Esophagus squamous epithelium (tissue), 5 donors: ENCODE data around the gene FGFBP2. TPM values are rescaled to one million over a fixed set of nuclear protein-coding genes. Genes with fewer than 3 reads are reported as not detected.

Experiments used
- DNase-seq: peaks from one replicate; lab custom pipeline; 2025; lab: John Stamatoyannopoulos, UW
- H3K27ac ChIP-seq, 4 donors: fragments of 200-600 bp; sonication (generic); one replicate each; pipeline ENCODE4 v1.5.1; 2016 to 2019; ENCODE audit warnings: mild to moderate bottlenecking in 1 of 4
- H3K27me3 ChIP-seq, 4 donors: fragments of 200-600 bp; sonication (generic); 1 replicate in 3 of 4; 2 replicates in 1 of 4; pipeline versions ENCODE4 v1.5.1 to v1.6.0; 2017 to 2021; ENCODE audit warnings: antibody characterized with exemption in 1 of 4
- H3K36me3 ChIP-seq, 3 donors: fragments of 200-600 bp; sonication (generic); one replicate each; pipeline ENCODE4 v1.5.1; 2016 to 2019
- H3K4me1 ChIP-seq, 3 donors: fragments of 200-600 bp; sonication (generic); one replicate each; pipeline ENCODE4 v1.5.1; 2017 to 2019
- H3K4me3 ChIP-seq, 4 donors: fragments of 200-600 bp; sonication (generic); 1 replicate in 3 of 4; 2 replicates in 1 of 4; pipeline ENCODE4 v1.5.1; 2016 to 2019; ENCODE audit warnings: mild to moderate bottlenecking in 2 of 4, moderate library complexity in 1 of 4
- H3K9me3 ChIP-seq, 3 donors: fragments of 200-600 bp; sonication (generic); one replicate each; pipeline ENCODE4 v1.5.1; 2016 to 2019
- POLR2A ChIP-seq, 4 donors: fragments of 450-650 bp; IDR thresholded peaks; one replicate each; pipeline ENCODE4 v1.6.1; 2017; ENCODE audit warnings: antibody characterized with exemption in 4 of 4, mild to moderate bottlenecking in 4 of 4, moderate library complexity in 3 of 4
- WGBS, 2 donors: methylation state at CpG; one replicate each; pipeline ENCODE4 v1.1.5; 2018; 5-methylcytosine and 5-hydroxymethylcytosine counted together
- intact Hi-C: fragments of 100-400 bp; cut with DNase I; formaldehyde crosslinking; loops from one replicate; pipeline ENCODE4 v1.15.0; 2022
- total RNA-seq, 4 donors: library from RNA; depleted of rRNA; stranded (reverse); fragments of >200 nt; gene quantifications; one replicate each; pipeline ENCODE4 v1.1.0, GENCODE V29; 2016
- TF ChIP-seq, protein P1 (sequence below), 6 experiments: fragments of 450-650 bp in 4 of 6; fragments of 200-600 bp in 2 of 6; sonication (generic) in 2 of 6; IDR thresholded peaks; one replicate each; pipeline ENCODE4 v1.5.1; 2016 to 2019; ENCODE audit warnings: antibody characterized with exemption in 6 of 6, mild to moderate bottlenecking in 4 of 6, moderate library complexity in 4 of 6
- donor health status: DM: yes; HTN: yes; CAD: no.

The FGFBP2 gene
- total RNA-seq, 4 donors from 2014 or later = not detected

DNA sequence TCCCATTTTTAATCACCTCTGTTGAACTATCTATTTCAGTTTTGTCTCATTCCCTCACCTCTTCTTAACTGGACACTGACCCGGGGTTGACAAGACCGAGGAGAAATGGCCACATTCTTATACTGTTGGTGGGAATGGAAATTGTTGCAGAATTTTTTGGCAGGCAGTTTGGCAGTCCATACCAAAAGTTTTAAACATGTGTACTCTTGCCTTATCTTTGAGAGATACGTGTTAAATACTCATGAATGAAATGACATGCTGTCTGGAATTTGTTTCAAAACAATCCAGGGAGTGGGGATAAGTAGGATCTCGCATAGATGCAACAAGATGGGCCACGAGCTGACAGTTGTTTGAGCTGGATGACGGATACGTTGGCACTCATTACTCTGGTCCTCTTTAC is 36.5 kb downstream of the FGFBP2 start:
- no peak for DNase-seq
- no peak overlapping the region for H3K4me3 ChIP-seq
- no peak for TF ChIP-seq POLR2A (IDR thresholded peaks at IDR 0.05)
- TF ChIP-seq, protein P1, sequence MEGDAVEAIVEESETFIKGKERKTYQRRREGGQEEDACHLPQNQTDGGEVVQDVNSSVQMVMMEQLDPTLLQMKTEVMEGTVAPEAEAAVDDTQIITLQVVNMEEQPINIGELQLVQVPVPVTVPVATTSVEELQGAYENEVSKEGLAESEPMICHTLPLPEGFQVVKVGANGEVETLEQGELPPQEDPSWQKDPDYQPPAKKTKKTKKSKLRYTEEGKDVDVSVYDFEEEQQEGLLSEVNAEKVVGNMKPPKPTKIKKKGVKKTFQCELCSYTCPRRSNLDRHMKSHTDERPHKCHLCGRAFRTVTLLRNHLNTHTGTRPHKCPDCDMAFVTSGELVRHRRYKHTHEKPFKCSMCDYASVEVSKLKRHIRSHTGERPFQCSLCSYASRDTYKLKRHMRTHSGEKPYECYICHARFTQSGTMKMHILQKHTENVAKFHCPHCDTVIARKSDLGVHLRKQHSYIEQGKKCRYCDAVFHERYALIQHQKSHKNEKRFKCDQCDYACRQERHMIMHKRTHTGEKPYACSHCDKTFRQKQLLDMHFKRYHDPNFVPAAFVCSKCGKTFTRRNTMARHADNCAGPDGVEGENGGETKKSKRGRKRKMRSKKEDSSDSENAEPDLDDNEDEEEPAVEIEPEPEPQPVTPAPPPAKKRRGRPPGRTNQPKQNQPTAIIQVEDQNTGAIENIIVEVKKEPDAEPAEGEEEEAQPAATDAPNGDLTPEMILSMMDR (IDR thresholded peaks at IDR 0.05) = no peak
- no peaks in the 10 kb centered on the region for H3K36me3 ChIP-seq
- H3K27me3 ChIP-seq = no peaks in the 10 kb centered on the region
- intact Hi-C loops = no loop called here
- H3K9me3 ChIP-seq = no peaks in the 10 kb centered on the region
- 25 to 39% methylated on average over 7 of the region's 7 CpGs for WGBS, 2 donors
- peaks cover 0 to 37% (median 7%) of the 10 kb centered on the region in 3 donors for H3K4me1 ChIP-seq
- H3K27ac ChIP-seq = peak overlapping the region in 1 of 4 donors; percentile 52

DNA sequence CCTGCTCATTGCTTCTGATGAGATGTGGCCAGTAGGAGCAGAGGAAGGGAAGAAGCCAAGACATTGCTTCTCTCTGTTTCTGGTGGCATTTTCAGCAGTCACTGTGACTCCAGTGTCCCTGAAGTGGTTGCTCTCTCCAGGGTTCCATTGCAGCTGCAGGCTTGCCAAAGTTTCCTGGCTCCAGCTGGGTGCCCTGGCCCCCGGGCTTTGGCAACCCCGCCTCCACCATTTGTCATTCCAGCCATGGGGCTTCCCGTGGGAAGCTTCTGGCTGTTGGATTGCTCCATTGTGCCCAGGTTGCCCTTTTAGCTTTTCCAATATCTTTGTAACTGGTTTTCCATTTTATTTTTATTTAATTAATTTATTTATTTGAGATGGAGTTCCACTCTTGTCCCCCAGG is 37.1 kb downstream of the FGFBP2 start:
- no peak overlapping the region for H3K4me3 ChIP-seq
- no peaks in the 10 kb centered on the region for H3K36me3 ChIP-seq
- H3K27ac ChIP-seq = no peak overlapping the region
- intact Hi-C loops = no loop called here
- TF ChIP-seq, protein P1 (IDR thresholded peaks at IDR 0.05) = no peak
- H3K27me3 ChIP-seq = no peaks in the 10 kb centered on the region
- peaks cover 0 to 43% (median 8%) of the 10 kb centered on the region in 3 donors for H3K4me1 ChIP-seq
- 23 to 51% methylated on average over 3 of the region's 3 CpGs for WGBS, 2 donors
- H3K9me3 ChIP-seq = no peaks in the 10 kb centered on the region
- DNase-seq = no peak

DNA sequence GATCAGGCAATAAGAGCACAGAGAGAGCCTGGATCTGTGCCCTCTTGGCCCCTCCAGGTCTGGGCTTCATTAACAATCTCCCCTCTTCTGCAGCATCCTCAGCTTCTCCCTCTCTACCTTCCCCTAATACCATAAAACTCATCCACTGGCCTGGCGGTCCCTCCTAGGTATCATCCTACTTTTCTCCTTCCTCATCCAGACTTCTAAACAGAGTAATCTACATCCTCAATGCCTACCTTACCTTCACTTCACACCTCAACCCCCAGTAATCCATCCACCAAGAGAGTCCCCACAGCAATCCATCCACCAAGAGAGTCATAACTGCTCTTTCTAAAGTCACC is 41.4 kb downstream of the FGFBP2 start:
- H3K4me3 ChIP-seq = no peak overlapping the region
- 88 to 89% methylated on average over 1 of the region's 1 CpG for WGBS, 2 donors
- no peaks in the 10 kb centered on the region for H3K36me3 ChIP-seq
- no peak for TF ChIP-seq POLR2A (IDR thresholded peaks at IDR 0.05)
- TF ChIP-seq, protein P1 (IDR thresholded peaks at IDR 0.05) = no peak
- intact Hi-C loops = no loop called here
- H3K27ac ChIP-seq = no peak overlapping the region
- no peaks in the 10 kb centered on the region for H3K9me3 ChIP-seq
- no peak for DNase-seq
- H3K27me3 ChIP-seq = no peaks in the 10 kb centered on the region
- H3K4me1 ChIP-seq = peaks cover 4 to 51% (median 22%) of the 10 kb centered on the region in 3 donors

DNA sequence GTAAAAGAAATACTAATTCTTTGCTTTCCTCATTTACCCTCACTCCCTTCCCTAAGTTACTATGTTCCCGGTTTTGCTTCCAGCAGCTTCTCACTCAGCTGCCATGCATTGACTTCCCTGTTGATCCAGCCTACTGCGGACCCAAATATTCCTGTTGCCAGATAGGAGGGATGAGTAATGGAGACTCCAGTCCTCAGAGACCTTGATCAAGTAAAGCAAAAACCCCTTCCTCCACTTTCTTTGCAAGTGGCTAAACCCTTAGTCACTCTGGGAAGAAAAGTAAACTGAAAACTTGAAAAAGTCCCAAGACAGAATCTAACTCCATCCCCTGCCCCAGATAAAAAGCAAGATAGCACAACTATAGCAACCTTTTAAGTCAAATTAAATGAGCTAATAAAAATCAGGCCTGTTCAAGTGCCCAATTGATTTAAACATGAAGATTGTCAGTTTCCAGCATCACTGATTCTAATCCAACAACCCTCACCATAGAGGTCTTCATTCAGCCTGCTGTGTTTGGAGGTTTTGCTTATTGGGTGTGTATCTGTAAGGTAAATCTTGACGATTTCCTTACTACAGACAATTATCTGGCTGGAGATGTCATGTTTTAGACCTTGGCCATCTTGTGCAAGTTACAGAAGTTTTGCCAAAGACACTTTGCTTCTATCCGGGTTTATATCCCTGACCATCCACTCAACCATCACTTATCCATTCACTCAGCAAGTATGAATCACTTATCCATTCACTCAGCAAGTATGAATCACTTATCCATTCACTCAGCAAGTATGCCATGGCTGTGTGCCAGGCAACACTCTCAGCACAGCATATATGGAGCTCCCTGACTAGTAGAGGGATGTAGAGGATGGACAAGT is 42.0 kb downstream of the FGFBP2 start:
- intact Hi-C loops = no loop called here
- Histone ChIP-seq H3K27ac (peak overlapping the region in 2 of 4 donors; percentile 36 to 60), H3K36me3 (no peaks in the 10 kb centered on the region), H3K9me3 (no peaks in the 10 kb centered on the region), H3K4me1 (peaks cover 4 to 47% (median 17%) of the 10 kb centered on the region in 3 donors), H3K27me3 (no peaks in the 10 kb centered on the region), H3K4me3 (no peak overlapping the region)
- TF ChIP-seq, protein P1 (IDR thresholded peaks at IDR 0.05) = no peak
- no peak for TF ChIP-seq POLR2A (IDR thresholded peaks at IDR 0.05)
- 23 to 34% methylated on average over 4 of the region's 4 CpGs for WGBS, 2 donors
- peak; percentile 3 for DNase-seq

DNA sequence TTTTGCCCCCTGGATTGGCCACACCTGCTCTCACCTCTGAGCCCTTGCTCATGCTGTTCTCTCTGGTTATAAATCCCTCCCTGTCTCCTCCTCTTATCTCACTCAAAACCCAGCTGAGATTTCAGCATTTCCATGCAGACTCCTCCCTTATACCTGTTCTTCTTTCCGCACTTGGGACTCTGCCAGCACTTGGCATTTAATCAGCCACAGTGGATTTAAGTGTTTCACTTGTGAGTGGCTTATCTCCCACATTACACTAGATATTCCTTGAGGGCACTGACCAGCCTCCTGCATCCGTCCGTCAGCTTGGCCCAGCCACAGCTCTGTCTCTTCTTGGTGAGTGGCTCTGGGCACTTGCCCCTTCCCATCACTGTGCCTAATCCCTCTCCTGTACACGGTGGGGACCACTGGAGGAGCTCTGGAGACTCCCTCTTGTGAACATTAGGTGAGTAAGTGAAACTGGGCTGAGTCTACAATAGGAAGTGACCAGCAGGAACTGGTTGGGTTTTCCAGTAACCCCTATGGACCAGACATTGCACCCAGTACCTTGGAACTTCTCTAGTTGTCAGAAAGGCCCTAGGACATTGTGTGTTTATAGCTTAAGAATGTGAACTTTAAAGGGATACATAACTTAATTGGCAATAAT is 44.4 kb downstream of the FGFBP2 start:
- no peak for TF ChIP-seq POLR2A (IDR thresholded peaks at IDR 0.05)
- TF ChIP-seq, protein P1 (IDR thresholded peaks at IDR 0.05) = no peak
- no peak for DNase-seq
- Histone ChIP-seq H3K36me3 (no peaks in the 10 kb centered on the region), H3K4me3 (no peak overlapping the region), H3K27ac (peak overlapping the region in 3 of 4 donors; percentile 23 to 59 (median 43)), H3K9me3 (no peaks in the 10 kb centered on the region), H3K4me1 (peaks cover 4 to 68% (median 15%) of the 10 kb centered on the region in 3 donors), H3K27me3 (no peaks in the 10 kb centered on the region)
- 47 to 69% methylated on average over 1 to 4 of the region's 4 CpGs for WGBS, 2 donors
- intact Hi-C loops = no loop called here
